Measurements from ENCODE around the gene BPIFB3. TPM values are rescaled to one million over a fixed set of nuclear protein-coding genes. Genes with fewer than 3 reads are reported as not detected.
"Not testable (repeated sequence)": the region's sequence is repeated elsewhere in the genome, so short reads cannot be mapped to it uniquely, and the experiment has no call there.

The BPIFB3 gene
- total RNA-seq, 2 experiments from 2014 or later: not detected

DNA sequence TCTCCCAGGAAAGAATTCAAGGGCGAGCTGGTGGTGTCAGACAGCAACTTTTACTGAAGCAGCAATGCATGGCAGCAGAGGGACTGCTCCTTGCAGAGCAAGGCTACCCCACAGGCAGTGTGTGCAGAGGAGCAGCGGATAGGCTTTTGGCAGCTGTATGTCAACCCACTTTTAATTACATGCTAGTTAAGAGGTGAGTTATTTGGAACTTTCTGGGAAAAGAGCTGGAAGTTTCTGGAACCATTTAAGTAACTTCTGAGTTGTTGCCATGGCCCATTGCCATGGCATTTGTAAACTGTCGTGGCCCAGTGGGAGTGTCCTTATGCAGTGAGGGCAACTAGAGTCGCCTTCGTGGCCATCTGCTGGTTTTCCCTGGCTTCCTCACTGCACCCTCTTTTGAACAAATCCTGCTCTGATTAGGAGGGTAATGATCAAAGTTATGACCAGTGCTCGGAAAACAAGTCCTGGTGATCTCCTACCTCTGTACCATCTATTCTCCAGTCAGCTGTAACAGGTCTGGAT lies 59.7 kb downstream of the BPIFB3 start:
- ATAC-seq (ENCODE audit: poor library complexity) (no peak), DNase-seq (no peak)
- Histone ChIP-seq H3K27ac (ENCODE audit: low read depth in 1 of 2, low read length in 2 of 2) (no peak overlapping the region), H3K27me3 (ENCODE audit: control insufficient read depth in 1 of 2, insufficient read depth in 2 of 2, low read length in 2 of 2) (no peaks in the 10 kb centered on the region), H3K4me1 (ENCODE audit: insufficient read depth, low read length) (no peaks in the 10 kb centered on the region), H3K36me3 (ENCODE audit: insufficient read depth, low read length) (no peaks in the 10 kb centered on the region), H3K9me3 (ENCODE audit: control insufficient read depth in 1 of 2, insufficient read depth in 1 of 2, low read length in 2 of 2) (no peaks in the 10 kb centered on the region), H3K4me3 (ENCODE audit: low read length) (no peak overlapping the region)
- ChIA-PET POLR2A (no interaction called here), CTCF (no interaction called here)
- TF ChIP-seq, protein P1, sequence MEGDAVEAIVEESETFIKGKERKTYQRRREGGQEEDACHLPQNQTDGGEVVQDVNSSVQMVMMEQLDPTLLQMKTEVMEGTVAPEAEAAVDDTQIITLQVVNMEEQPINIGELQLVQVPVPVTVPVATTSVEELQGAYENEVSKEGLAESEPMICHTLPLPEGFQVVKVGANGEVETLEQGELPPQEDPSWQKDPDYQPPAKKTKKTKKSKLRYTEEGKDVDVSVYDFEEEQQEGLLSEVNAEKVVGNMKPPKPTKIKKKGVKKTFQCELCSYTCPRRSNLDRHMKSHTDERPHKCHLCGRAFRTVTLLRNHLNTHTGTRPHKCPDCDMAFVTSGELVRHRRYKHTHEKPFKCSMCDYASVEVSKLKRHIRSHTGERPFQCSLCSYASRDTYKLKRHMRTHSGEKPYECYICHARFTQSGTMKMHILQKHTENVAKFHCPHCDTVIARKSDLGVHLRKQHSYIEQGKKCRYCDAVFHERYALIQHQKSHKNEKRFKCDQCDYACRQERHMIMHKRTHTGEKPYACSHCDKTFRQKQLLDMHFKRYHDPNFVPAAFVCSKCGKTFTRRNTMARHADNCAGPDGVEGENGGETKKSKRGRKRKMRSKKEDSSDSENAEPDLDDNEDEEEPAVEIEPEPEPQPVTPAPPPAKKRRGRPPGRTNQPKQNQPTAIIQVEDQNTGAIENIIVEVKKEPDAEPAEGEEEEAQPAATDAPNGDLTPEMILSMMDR (IDR thresholded peaks at IDR 0.05): no peak
- Mint-ChIP-seq H3K27me3 (no peaks in the 10 kb centered on the region), H3K4me3 (no peak overlapping the region), H3K27ac (no peak overlapping the region), H3K4me1 (ENCODE audit: low read depth) (no peaks in the 10 kb centered on the region), H3K36me3 (ENCODE audit: low read depth) (no peaks in the 10 kb centered on the region), H3K9me3 (no peaks in the 10 kb centered on the region)
- intact Hi-C loops (cut with DNase I, micrococcal nuclease): no loop called here

DNA sequence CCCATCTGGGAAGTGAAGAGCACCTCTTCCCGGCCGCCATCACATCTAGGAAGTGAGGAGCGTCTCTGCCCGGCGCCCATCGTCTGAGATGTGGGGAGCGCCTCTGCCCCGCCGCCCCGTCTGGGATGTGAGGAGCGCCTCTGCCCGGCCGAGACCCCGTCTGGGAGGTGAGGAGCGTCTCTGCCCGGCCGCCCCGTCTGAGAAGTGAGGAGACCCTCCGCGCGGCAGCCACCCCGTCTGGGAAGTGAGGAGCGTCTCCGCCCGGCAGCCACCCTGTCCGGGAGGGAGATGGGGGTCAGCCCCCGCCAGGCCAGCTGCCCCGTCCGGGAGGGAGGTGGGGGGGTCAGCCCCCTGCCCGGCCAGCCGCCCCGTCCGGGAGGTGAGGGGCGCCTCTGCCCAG lies 61.8 kb downstream of the BPIFB3 start:
- H3K36me3 ChIP-seq (ENCODE audit: insufficient read depth, low read length); H3K27me3 Mint-ChIP-seq; H3K27ac Mint-ChIP-seq; H3K9me3 Mint-ChIP-seq; POLR2A ChIA-PET; DNase-seq; H3K9me3 ChIP-seq (ENCODE audit: control insufficient read depth in 1 of 2, insufficient read depth in 1 of 2, low read length in 2 of 2); H3K4me1 Mint-ChIP-seq (ENCODE audit: low read depth); H3K4me1 ChIP-seq (ENCODE audit: insufficient read depth, low read length); H3K36me3 Mint-ChIP-seq (ENCODE audit: low read depth); ATAC-seq (ENCODE audit: poor library complexity); H3K4me3 ChIP-seq (ENCODE audit: low read length); H3K4me3 Mint-ChIP-seq; H3K27me3 ChIP-seq (ENCODE audit: control insufficient read depth in 1 of 2, insufficient read depth in 2 of 2, low read length in 2 of 2); intact Hi-C loops (cut with DNase I, micrococcal nuclease); H3K27ac ChIP-seq (ENCODE audit: low read depth in 1 of 2, low read length in 2 of 2); CTCF ChIA-PET: not testable (repeated sequence)

DNA sequence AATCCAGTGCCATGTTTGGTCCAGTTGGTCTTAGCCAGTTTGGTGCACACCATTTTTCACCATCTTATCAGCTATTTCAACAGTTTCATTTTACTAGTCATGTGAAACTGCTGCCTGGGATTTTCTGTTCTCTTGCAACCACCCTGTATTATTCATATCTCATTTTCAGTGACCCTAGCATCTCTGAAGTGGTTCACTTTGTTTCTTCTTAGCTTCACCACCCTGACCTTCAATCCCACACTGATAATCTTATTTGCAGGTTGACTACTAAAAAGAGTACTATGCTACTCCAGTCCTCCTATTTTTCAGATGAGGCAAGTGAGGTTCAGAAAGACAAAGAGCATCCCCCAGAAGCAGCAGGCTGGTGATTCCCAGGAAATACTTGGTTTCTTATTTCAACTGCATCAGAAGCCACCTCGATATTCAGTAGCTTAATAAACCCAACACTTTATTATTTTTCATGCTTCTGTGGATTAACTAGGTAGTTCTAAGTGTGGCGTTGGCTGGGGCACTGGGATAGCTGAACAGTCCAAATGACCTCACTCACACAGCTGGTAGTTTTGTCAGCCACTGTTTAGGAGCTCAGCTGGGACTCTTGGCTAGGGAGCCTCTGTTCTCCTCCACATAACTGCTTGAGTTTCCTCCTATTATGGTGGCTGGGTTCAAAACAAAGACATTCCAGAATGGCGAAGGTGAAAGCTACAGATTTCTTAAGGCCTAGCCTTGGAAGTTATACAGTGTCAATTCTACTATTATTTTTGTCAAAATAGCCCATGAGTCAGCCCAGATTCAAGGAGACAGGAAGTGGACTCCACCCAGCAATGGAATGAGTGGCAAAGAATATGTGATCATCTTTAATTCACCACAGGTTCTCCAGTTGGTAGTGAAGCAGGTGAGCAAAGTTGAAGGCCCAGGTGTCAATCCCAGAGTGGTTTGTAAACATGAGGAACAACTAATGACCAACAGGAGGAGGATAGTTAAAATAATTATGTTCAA lies 66.3 kb downstream of the BPIFB3 start:
- no peaks in the 10 kb centered on the region for H3K9me3 Mint-ChIP-seq
- ATAC-seq (ENCODE audit: poor library complexity) (no peak), DNase-seq (no peak)
- no peak overlapping the region for H3K4me3 Mint-ChIP-seq
- H3K27ac Mint-ChIP-seq: no peak overlapping the region
- CTCF ChIA-PET: no interaction called here
- Histone ChIP-seq H3K4me3 (ENCODE audit: low read length) (no peak overlapping the region), H3K27ac (ENCODE audit: low read depth in 1 of 2, low read length in 2 of 2) (no peak overlapping the region), H3K9me3 (ENCODE audit: control insufficient read depth in 1 of 2, insufficient read depth in 1 of 2, low read length in 2 of 2) (peaks cover 0 to under 1% of the 10 kb centered on the region in 2 experiments), H3K4me1 (ENCODE audit: insufficient read depth, low read length) (no peaks in the 10 kb centered on the region), H3K36me3 (ENCODE audit: insufficient read depth, low read length) (no peaks in the 10 kb centered on the region), H3K27me3 (ENCODE audit: control insufficient read depth in 1 of 2, insufficient read depth in 2 of 2, low read length in 2 of 2) (no peaks in the 10 kb centered on the region)
- no peaks in the 10 kb centered on the region for H3K36me3 Mint-ChIP-seq (ENCODE audit: low read depth)
- TF ChIP-seq, protein P1 (IDR thresholded peaks at IDR 0.05): no peak
- H3K4me1 Mint-ChIP-seq (ENCODE audit: low read depth): peaks cover 5% of the 10 kb centered on the region
- H3K27me3 Mint-ChIP-seq: peaks cover 5% of the 10 kb centered on the region
- POLR2A ChIA-PET: no interaction called here
- intact Hi-C loops (cut with DNase I, micrococcal nuclease): no loop called here

Measured in CD4-positive, alpha-beta T cell (primary cell).